Activated CD4-positive, CD25-positive, alpha-beta regulatory T cell treated with anti-CD3 and anti-CD28 coated beads, Interleukin-2, amount 50 U/mL, for 72 hours (primary cell): ENCODE measurements around the gene SPINK1.
A peak's percentile ranks its signal among the peaks of the same experiment; 100 is the strongest.
"Not testable (repeated sequence)": the region's sequence is repeated elsewhere in the genome, so short reads cannot be mapped to it uniquely, and the experiment has no call there.

Experiments
- DNase-seq: peaks from one replicate; pipeline ENCODE4 v3.0.0; 2021

Gene SPINK1

GRCh38 chr5:147803161-147803560 lies 28.3 kb downstream of the SPINK1 start:
- not testable (repeated sequence) for DNase-seq

- DNase-seq, result no peak
These were observed 30.0 kb downstream of the SPINK1 start for GRCh38 chr5:147801461-147801860.

GRCh38 chr5:147800491-147800890 lies 31.0 kb downstream of the SPINK1 start:
- no peak for DNase-seq

GRCh38 chr5:147796556-147797308 lies 34.7 kb downstream of the SPINK1 start:
- no peak for DNase-seq

- DNase-seq, result no peak
These were observed 40.3 kb downstream of the SPINK1 start for GRCh38 chr5:147791181-147791580.

- no peak for DNase-seq
These were observed 41.7 kb downstream of the SPINK1 start for GRCh38 chr5:147789820-147790219.

GRCh38 chr5:147788023-147788422 lies 43.4 kb downstream of the SPINK1 start:
- DNase-seq, result no peak

GRCh38 chr5:147786142-147786541 lies 45.3 kb downstream of the SPINK1 start:
- no peak for DNase-seq

- DNase-seq, result no peak
These were observed 47.1 kb downstream of the SPINK1 start for GRCh38 chr5:147784146-147784987.

- peak; percentile 46 for DNase-seq
These were observed 49.1 kb downstream of the SPINK1 start, which contains the start of gene JAKMIP2 for GRCh38 chr5:147782110-147783028. JAKMIP2 (minus strand) TSS chr5:147782728; CDS start chr5:147671806, 110,922 bp downstream.

GRCh38 chr5:147780924-147781573 lies 50.4 kb downstream of the SPINK1 start:
- no peak for DNase-seq

- no peak for DNase-seq
These were observed 51.8 kb downstream of the SPINK1 start for GRCh38 chr5:147779694-147780093.

- no peak for DNase-seq
These were observed 54.5 kb downstream of the SPINK1 start for GRCh38 chr5:147776989-147777388.
